Frontal cortex (tissue), 4 donors: ENCODE measurements around the gene NXPH3. TPM values are rescaled to one million over a fixed set of nuclear protein-coding genes. Genes with fewer than 3 reads are reported as not detected.
"Not testable (repeated sequence)": the region's sequence is repeated elsewhere in the genome, so short reads cannot be mapped to it uniquely, and the experiment has no call there.

Experiments used
- DNase-seq, 2 donors: peaks; one replicate each; pipeline ENCODE4 v3.0.0; 2012; ENCODE audit warnings: low spot score in 2 of 2
- FAIRE-seq: peaks from 2 replicates; lab custom pipeline; 2012; peaks lifted over from hg19 to GRCh38; lab: Jason Lieb, UNC
- total RNA-seq: library from RNA; depleted of rRNA; stranded (reverse); fragments of >200 nt; gene quantifications from one replicate; pipeline ENCODE4 v1.2.3, GENCODE V29; 2014
- donor health status: control.
- donor health status: control.
- donor health status: control.

NXPH3 gene
- total RNA-seq, 1 donor from 2014 or later: 7.7 TPM

GRCh38 chr17:49553676-49554335, 21.9 kb upstream of the NXPH3 start:
- FAIRE-seq (no peak), DNase-seq (no peak)

GRCh38 chr17:49554694-49555494, 20.8 kb upstream of the NXPH3 start:
- DNase-seq: peak in 1 of 2 donors; percentile 5
- no peak for FAIRE-seq

- FAIRE-seq: no peak
- peak in 1 of 2 donors; percentile 6 for DNase-seq
Measured at GRCh38 chr17:49555495-49556222, 20.0 kb upstream of the NXPH3 start.

DNA sequence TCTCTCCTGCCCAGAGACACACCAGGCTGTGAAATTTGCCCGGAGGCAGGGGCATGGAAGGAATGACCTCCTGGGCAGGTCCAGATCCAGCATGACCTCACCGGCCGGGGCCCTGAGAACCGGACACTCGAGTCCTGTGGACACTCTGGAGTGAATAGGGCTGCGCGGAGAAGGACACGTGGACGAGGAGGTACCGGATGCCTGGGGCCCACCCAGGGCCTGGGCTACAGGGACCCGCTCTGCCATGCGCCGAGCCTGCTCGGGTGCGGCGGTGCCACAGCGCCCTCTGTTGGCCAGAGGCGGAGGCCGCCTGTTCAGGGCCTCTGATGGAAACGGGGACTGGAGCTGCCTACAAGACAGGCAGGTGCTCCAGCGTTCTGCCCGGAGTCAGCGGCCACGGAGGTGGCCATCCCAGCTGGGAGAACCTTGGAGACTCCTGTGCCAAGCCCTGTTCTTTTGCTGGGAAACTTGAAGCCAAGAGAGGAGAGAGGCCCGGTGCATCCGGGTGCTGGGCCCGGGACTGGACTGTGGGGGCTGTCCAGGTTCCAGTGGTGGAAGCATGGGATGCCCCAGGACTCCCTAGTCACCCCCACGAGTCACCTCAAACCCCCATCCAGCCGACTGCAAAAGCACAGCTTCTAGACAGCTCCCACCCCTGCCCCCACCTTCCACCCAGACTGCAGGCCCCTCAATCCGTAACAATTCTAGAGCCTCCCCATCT, 19.3 kb upstream of the NXPH3 start:
- FAIRE-seq: no peak
- peak; percentile 63 to 89 for DNase-seq

DNA sequence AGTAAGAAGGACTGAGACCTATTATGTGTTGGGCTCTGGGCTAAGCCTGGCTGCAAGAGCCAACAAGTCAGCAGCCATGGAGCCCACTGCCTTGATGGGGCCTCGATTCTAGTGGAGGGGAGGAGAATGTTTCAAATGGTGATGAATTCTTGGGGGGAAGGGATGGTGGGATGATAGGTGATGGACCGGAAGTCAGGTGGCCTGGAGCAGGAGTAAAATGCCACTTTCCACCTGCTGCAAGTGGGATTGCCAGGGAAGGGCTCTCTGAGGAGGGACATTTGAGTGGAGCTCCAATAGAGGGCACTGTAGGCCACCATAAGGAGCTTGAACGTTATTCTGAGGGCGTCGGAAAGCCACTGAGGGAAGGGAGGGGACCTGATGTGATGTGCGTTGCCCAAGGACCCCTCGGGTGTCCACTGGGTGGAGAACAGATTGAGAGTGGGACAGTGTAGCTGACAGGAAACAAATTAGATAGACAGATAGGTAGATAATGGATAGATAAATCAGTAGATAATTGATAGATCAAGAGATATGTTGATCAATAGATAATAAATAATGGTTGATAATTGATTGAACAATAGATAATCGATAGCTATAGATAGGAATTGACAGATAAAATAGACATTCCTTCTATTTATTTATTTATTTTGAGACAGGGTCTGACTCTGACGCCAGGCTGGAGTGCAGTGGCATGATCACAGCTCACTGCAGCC, 18.2 kb upstream of the NXPH3 start:
- FAIRE-seq (no peak), DNase-seq (peak in 1 of 2 donors; percentile 45)

GRCh38 chr17:49564638-49565037, 11.0 kb upstream of the NXPH3 start:
- FAIRE-seq: no peak
- DNase-seq: no peak

DNA sequence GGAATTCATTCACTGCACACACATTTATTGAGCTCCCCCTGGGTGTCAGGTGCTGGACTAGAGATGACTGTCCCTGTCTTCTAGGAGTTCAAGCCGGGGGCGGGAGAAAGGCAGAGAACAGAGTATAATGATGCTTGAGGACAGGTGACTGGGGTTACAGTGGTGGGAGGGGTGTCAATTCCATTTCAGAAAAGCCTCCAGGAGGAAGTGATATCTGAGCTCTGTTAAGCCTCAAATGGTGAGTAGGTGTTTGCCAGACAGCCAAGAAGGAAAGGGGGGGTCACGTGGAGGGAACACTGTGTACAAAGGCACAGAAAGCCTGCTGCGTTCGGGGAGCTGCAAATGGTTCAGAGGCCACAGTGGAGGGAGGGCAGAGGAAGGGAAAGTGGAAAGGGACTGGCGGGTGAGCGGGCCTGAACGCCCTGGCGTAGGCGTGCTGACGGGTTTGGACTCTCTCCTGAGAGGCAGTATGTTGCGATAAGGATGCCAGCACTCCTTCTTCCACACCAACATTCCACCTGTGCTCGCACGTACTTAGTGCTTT, 9.7 kb upstream of the NXPH3 start:
- DNase-seq (no peak), FAIRE-seq (no peak)

DNA sequence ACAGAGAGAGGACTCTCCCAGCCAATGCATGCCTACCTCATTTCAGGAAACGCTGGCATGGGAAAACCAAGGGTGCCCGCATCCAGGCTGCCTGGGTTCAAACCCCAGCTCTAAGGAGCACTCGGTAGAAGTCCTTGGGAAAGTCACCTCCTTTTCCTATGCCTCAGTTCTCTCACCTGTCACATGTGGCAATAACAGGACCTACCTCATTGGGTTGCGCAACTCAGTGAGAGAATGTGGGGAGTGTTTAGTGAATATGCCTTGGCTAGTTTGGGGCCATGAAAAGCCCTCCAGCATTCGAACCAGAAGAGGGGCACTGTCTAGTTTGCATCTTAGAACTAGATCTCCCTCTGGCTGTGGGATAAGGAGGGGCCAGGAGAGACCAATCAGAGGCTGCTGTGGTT, 9.0 kb upstream of the NXPH3 start:
- DNase-seq: no peak
- FAIRE-seq: no peak

DNA sequence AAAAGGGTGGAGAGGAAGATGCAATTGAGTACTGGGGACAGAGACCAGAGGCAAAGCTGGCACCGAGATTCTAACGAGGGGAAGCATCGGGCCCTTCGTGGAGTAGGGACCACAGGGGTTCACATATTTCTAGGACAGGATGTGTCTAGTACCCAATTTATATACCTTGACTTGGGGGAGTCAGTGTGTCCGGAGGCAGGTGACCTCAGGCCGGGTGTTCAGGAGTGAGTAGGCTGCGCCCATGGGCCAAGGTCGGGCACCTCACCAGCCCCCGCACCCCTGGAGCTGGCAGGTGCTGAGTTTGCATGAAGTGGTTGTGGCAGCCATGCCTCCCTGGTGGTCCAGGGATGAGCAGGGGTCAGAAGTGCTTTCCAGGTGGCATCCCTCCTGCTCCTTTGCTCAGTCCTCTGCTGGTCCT, 8.6 kb upstream of the NXPH3 start:
- FAIRE-seq: no peak

DNA sequence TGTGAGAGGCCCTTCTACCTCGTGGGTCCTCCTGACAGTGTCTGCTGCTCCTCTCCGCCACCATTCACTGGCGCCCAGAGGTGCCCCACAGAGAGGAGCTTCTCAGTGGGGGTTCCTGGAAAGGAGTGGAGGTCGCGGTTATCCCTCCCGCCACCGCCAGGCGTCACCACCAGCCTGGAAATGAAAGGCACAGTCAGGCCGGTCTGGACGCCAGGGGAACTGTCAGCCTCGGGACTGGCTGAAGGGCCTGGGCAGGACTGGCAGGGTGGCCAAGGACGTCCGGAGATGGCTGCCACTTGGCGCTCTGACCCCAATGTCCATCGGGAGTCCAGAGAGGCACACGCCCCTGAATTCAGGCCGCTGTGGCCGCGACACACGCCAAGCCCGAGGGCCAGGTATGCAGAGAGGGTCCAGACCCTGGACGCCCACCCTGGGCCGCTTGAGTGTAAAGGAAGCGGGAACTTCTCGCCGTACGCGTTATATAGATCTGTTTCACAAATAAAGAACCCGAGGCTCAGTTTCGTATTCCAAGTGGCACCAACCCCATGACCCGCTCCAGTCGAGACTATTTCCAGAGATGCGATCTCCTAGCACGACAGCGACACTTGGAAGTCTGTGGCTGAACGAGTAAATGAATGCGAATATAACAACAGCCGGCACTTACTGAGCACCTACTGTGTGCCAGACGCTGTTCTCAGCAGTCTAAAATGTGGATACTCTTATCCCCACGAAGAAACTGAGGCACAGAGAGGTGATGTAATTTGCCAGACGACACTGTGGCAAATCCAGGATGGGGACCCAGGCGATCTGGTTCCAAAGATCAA, 7.6 kb upstream of the NXPH3 start:
- FAIRE-seq: no peak
- peak; percentile 70 to 75 for DNase-seq

More for the DNA sequence above, 8.6 kb upstream of the NXPH3 start:
- no peak for DNase-seq

DNA sequence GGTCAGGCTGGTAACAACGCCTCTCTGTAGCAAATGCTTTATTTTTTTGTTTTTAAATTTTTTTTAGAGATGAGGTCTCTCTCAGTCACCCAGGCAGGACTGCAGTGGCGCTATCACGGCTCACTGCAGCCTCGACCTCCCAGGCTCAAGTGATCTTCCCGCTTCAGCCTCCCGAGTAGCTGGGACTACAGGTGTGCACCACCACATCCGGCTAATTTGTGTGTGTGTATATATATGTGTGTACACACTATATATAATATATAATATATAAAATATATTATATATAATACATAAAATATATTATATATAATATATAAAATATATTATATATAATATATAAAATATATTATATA, 7.0 kb upstream of the NXPH3 start:
- DNase-seq, FAIRE-seq: not testable (repeated sequence)

DNA sequence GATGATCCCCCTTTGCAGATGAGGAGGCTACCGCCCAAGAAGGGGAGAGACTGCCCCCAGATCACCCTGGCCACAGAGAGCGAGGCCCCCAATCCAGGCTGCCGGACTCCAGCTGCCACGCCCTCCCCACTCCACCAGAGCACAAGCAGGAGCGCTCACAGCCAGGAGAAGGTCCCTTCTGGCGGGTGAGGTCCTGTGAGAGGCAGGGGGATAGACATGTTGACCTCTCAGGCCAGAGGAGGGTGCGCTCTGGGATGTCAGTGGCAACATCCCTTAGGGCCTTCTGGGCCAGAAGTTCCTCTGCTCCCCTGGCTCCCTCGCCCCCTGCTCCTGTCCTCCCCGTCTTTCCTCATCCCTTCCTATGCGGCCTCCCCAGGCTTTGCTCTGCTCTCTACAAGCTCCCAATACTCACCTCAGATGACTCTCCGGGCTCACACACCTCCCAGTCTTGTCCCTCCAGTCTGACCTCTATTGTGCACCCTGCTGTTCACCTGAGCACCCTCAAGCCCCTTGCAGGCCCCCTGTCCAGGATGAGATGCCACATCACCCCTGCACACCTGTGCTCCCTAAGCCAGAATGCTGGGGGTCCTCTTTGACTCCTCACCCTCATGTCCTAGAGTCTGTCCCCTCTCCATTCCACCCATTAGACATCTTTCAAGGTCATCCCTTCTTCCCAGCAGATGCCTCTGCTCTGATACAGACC, 5.0 kb upstream of the NXPH3 start:
- FAIRE-seq (no peak), DNase-seq (no peak)

GRCh38 chr17:49571283-49571682, 4.4 kb upstream of the NXPH3 start:
- no peak for DNase-seq
- FAIRE-seq: no peak

DNA sequence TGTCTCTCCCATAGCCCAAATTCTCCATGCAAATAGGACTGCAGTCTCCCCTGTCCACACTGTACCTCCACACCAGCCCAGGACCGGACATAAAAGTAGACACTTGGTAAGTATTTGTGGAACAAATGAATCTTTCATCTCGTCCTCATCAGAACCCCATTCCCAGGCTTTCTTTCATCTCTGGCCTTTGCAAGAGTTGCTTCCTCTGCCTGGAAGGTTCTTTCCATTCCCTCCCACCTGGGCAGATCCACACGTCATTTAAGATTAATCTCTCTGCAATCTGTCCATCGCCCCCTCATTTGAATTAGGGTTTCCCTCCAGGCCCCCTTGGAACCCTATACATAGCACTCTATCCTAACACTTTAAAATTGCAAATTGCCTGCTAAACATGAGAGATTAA, 3.9 kb upstream of the NXPH3 start:
- DNase-seq (no peak), FAIRE-seq (no peak)

- FAIRE-seq: no peak
- no peak for DNase-seq
Measured at GRCh38 chr17:49572226-49572625, 3.4 kb upstream of the NXPH3 start.

- FAIRE-seq: no peak
- DNase-seq: no peak
Measured at GRCh38 chr17:49572806-49573420, 2.8 kb upstream of the NXPH3 start.

DNA sequence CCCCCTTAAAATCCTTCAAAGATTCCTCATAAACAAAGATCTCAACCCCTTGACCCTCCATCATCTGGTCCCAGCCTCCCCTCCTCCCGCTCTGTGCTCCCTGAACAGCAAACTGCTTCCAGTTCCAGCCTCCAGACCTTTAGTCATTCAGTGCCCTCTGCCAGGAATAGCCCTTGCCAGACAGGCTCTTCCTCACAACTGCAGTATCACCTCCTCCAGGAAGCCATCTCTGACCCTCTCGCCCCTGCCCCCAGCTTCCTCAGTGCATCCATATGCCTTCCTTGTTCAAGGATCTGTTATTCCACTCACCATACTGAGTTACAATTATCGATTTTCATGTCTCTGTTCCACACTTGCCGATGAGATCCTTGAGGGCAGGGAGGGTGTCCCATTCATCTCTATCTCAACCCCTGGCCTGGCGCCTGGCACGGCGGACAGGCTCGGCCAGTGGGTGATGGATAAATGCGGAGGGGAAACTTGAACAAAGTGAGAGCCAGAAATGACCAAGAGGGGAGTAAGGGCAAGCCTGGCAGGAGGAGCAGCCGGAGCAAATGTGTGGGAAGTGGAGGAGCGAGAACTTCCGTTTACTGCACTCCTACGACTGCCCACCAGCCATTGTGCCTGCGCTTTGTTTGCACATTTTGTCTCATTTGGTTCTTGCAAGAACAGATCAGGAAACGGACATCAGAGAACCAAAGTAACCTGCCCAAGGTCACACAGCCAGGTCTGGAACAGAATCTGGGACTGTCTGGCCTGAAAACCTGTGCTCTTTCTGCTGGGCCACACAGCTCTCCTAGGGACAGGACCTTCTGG, 2.0 kb upstream of the NXPH3 start:
- DNase-seq (no peak), FAIRE-seq (no peak)
